Measurements from ENCODE around the gene HEY2.

- TF ChIP-seq CTCF (tag by site-specific recombination; IDR thresholded peaks at IDR 0.05) (no peak), REST (tag by site-specific recombination; IDR thresholded peaks at IDR 0.05) (no peak), GLIS2 (tag by site-specific recombination; IDR thresholded peaks at IDR 0.05) (no peak), ZNF624 (tag by site-specific recombination; IDR thresholded peaks at IDR 0.05) (no peak), ZNF398 (tag by site-specific recombination; IDR thresholded peaks at IDR 0.05) (no peak), ELK4 (IDR thresholded peaks at IDR 0.05; ENCODE audit: borderline replicate concordance, low read depth, low read length) (no peak), ZNF600 (tag by site-specific recombination; IDR thresholded peaks at IDR 0.05) (no peak), ZNF670 (tag by site-specific recombination; IDR thresholded peaks at IDR 0.05; ENCODE audit: low read depth) (no peak)
These were observed 3.9 kb downstream of the HEY2 start for GRCh38 chr6:125753218-125753936.

All from HEK293 (cell line).